KMS-11 (cell line): ENCODE results near the gene MCTP1.
"Not testable (repeated sequence)": the region's sequence is repeated elsewhere in the genome, so short reads cannot be mapped to it uniquely, and the experiment has no call there.

Experiments used
- H2AFZ ChIP-seq: fragments of 200-600 bp; sonication (generic); 2 replicates; pipeline ENCODE4 v1.6.1; 2016; ENCODE audit warnings: antibody characterized with exemption, mixed run types, low read depth
- H3K27ac ChIP-seq: fragments of 200-600 bp; sonication (generic); 2 replicates; pipeline ENCODE4 v1.6.1; 2016; ENCODE audit warnings: mild to moderate bottlenecking, mixed run types
- H3K27me3 ChIP-seq: fragments of 200-600 bp; sonication (generic); 2 replicates; pipeline ENCODE4 v1.6.1; 2017; ENCODE audit warnings: mild to moderate bottlenecking, low read depth, mixed run types, moderate library complexity; ENCODE audit not compliant: insufficient read depth
- H3K36me3 ChIP-seq: fragments of 200-600 bp; sonication (generic); 2 replicates; pipeline ENCODE4 v1.6.1; 2017; ENCODE audit warnings: mild to moderate bottlenecking, mixed run types; ENCODE audit not compliant: insufficient read depth
- H3K4me1 ChIP-seq: fragments of 200-600 bp; sonication (generic); 2 replicates; pipeline ENCODE4 v1.6.1; 2016; ENCODE audit warnings: mild to moderate bottlenecking, low read depth, mixed run types; ENCODE audit not compliant: poor library complexity, severe bottlenecking
- H3K4me2 ChIP-seq: fragments of 200-600 bp; sonication (generic); 2 replicates; pipeline ENCODE4 v1.7.0; 2016; ENCODE audit warnings: mild to moderate bottlenecking, mixed run types
- H3K4me3 ChIP-seq: fragments of 200-600 bp; sonication (generic); IDR thresholded peaks from 2 replicates; pipeline ENCODE4 v1.6.1; 2017; ENCODE audit warnings: low read depth, low read length, mixed read lengths; ENCODE audit not compliant: insufficient read depth
- H3K79me2 ChIP-seq: fragments of 200-600 bp; sonication (generic); 2 replicates; pipeline ENCODE4 v1.6.1; 2016; ENCODE audit warnings: low read depth, mixed run types; ENCODE audit not compliant: insufficient read depth
- H3K9ac ChIP-seq: fragments of 200-600 bp; sonication (generic); 2 replicates; pipeline ENCODE4 v1.6.1; 2016; ENCODE audit warnings: mild to moderate bottlenecking, mixed run types
- H4K20me1 ChIP-seq: fragments of 200-600 bp; sonication (generic); 2 replicates; pipeline ENCODE4 v1.6.1; 2016; ENCODE audit warnings: mild to moderate bottlenecking, mixed run types; ENCODE audit not compliant: insufficient read depth
- TF ChIP-seq, protein P1 (sequence below): fragments of 200-600 bp; sonication (generic); conservative IDR thresholded peaks from 2 replicates; pipeline ENCODE4 v1.6.1; 2017; ENCODE audit warnings: low read depth, mild to moderate bottlenecking, antibody characterized with exemption, low read length, moderate library complexity, mixed read lengths

The MCTP1 gene

DNA sequence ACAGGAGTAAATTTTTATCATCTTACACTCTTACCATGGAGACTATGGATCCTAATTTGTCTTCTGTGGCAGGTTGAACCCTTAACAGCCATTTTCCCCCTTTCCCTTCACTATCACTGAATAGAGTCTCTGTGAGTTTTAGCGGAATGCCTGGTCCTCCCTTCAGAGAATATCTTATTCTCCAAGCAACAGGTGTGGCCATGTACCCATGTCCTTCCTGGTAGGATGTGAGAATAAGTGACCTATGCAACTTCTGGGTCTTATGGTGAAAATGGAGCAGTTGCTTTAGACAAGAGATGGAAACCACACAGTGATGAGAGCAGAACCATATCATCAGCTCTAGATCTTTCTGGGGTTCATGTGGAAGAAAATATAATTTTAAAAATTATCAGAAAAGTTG lies 312.6 kb downstream of the MCTP1 start:
- no peak overlapping the region for H3K27ac ChIP-seq
- no peaks in the 10 kb centered on the region for H4K20me1 ChIP-seq
- TF ChIP-seq, protein P1, sequence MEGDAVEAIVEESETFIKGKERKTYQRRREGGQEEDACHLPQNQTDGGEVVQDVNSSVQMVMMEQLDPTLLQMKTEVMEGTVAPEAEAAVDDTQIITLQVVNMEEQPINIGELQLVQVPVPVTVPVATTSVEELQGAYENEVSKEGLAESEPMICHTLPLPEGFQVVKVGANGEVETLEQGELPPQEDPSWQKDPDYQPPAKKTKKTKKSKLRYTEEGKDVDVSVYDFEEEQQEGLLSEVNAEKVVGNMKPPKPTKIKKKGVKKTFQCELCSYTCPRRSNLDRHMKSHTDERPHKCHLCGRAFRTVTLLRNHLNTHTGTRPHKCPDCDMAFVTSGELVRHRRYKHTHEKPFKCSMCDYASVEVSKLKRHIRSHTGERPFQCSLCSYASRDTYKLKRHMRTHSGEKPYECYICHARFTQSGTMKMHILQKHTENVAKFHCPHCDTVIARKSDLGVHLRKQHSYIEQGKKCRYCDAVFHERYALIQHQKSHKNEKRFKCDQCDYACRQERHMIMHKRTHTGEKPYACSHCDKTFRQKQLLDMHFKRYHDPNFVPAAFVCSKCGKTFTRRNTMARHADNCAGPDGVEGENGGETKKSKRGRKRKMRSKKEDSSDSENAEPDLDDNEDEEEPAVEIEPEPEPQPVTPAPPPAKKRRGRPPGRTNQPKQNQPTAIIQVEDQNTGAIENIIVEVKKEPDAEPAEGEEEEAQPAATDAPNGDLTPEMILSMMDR, result no peak
- no peaks in the 10 kb centered on the region for H3K27me3 ChIP-seq
- H3K79me2 ChIP-seq, result no peaks in the 10 kb centered on the region
- H3K4me3 ChIP-seq, result no peak overlapping the region
- no peak overlapping the region for H2AFZ ChIP-seq
- no peak overlapping the region for H3K9ac ChIP-seq
- peaks cover 5% of the 10 kb centered on the region for H3K4me1 ChIP-seq
- no peak overlapping the region for H3K4me2 ChIP-seq
- H3K36me3 ChIP-seq, result no peaks in the 10 kb centered on the region

DNA sequence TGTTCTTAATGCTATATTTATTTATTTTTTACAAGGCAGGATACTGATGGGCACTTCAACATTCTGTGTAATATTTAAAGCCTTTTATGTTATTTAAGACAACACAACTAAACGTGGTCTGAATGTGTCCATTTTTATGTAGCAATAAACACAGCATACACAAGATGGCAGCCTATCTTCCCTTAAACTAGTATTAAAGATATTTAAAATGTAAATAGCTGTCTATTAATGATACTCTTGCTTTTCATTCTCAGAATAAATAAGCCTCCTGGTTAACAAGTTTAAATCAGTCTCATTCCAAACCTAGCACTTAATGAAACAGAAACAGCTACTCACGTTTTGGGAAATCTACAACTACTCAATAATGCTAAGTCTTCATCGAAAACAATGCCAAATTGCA lies 315.7 kb downstream of the MCTP1 start:
- Histone ChIP-seq H4K20me1 (no peaks in the 10 kb centered on the region), H3K79me2 (no peaks in the 10 kb centered on the region), H2AFZ (no peak overlapping the region), H3K36me3 (no peaks in the 10 kb centered on the region), H3K4me3 (no peak overlapping the region), H3K27ac (no peak overlapping the region), H3K9ac (no peak overlapping the region), H3K4me2 (no peak overlapping the region; the same call in 1 of the 2 replicates), H3K4me1 (peaks cover 5% of the 10 kb centered on the region), H3K27me3 (no peaks in the 10 kb centered on the region)
- TF ChIP-seq, protein P1, result peak; percentile 23; the same call in 1 of the 2 replicates

DNA sequence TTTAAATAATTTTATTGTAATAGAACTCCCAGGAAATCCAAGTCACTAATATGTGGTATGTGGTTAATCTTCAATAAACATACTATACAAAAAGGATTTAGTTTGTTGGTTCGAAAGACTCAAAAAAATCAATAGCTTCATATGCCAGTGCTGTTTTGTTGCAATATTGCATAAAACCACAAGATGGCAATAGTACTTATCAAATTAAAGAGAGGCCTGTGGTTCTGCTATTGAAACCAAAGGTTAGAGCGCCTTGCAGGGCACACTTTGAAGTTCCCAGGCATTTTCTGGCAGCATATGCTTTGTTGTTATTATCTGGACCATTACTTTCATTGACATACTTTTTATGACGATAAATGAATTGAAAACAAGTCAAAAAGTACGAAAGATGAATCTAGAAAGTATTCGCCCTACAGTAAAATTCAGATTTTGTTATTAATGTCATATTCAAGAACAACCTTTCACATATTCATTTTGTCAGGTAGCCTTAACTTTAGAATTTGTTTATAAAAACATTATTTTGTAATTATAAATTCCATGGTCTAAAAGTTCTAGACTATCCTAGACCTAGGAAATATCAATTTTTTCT lies 316.3 kb downstream of the MCTP1 start:
- Histone ChIP-seq H3K27ac (no peak overlapping the region), H3K4me2 (no peak overlapping the region; the same call in 1 of the 2 replicates), H3K4me1 (peaks cover 5% of the 10 kb centered on the region), H4K20me1 (no peaks in the 10 kb centered on the region), H3K79me2 (no peaks in the 10 kb centered on the region), H3K36me3 (no peaks in the 10 kb centered on the region), H2AFZ (no peak overlapping the region), H3K4me3 (no peak overlapping the region), H3K27me3 (no peaks in the 10 kb centered on the region), H3K9ac (no peak overlapping the region)
- TF ChIP-seq, protein P1, result peak; percentile 83

DNA sequence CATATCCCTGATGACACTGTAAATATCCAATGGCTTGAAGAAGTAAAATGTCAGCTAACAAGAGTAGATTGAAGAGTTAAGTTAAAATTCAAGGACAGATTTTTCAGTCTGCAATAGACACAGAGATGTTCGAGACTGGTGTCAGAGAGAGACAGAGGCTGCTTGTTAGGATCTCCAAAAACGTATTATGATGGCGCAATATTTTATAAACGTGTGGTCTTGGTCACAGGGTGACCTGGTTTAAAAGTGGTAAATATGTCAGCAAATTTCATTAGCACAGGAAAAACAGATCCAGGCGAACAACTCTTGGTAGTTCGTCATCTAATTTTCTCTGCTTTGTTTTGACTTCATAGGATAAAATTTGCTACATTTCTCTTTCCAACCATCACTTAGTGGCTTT lies 317.4 kb downstream of the MCTP1 start:
- Histone ChIP-seq H3K4me2 (no peak overlapping the region), H3K27ac (no peak overlapping the region), H3K9ac (no peak overlapping the region), H2AFZ (no peak overlapping the region), H3K79me2 (no peaks in the 10 kb centered on the region), H3K4me1 (peaks cover 5% of the 10 kb centered on the region), H3K27me3 (no peaks in the 10 kb centered on the region), H4K20me1 (no peaks in the 10 kb centered on the region), H3K4me3 (no peak overlapping the region), H3K36me3 (no peaks in the 10 kb centered on the region)
- TF ChIP-seq, protein P1, result no peak

DNA sequence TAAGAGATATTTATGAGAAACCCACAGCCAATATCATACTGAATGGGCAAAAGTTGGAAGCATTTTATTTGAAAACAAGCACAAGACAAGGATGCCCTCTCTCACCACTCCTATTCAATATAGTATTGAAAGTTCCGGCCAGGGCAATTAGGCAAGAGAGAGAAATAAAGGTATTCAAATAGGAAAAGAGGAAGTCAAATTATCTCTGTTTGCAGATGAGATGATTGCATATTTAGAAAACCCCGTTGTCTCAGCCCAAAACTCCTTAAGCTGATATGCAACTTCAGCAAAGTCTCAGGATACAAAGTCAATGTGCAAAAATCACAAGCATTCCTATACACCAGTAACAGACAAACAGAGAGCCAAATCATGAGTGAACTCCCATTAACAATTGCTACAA lies 325.6 kb downstream of the MCTP1 start:
- not testable (repeated sequence) for H2AFZ ChIP-seq, H3K4me3 ChIP-seq, H4K20me1 ChIP-seq

More for the DNA sequence above, 325.6 kb downstream of the MCTP1 start:
- H3K9ac ChIP-seq, H3K27ac ChIP-seq, H3K4me2 ChIP-seq, H3K4me1 ChIP-seq, H3K27me3 ChIP-seq, H3K36me3 ChIP-seq, H3K79me2 ChIP-seq: not testable (repeated sequence)
